Liver (tissue), 9 donors: ENCODE measurements around the gene CHRNE. TPM values are rescaled to one million over a fixed set of nuclear protein-coding genes. Genes with fewer than 3 reads are reported as not detected.
"Not testable (repeated sequence)": the region's sequence is repeated elsewhere in the genome, so short reads cannot be mapped to it uniquely, and the experiment has no call there.

Experiments used
- DNase-seq: peaks from one replicate; pipeline ENCODE4 v3.0.0-alpha.2; 2017; ENCODE audit warnings: low spot score
- H3K27ac ChIP-seq, 2 donors: one replicate each; pipeline ENCODE4 v1.7.0; 2013; ENCODE audit warnings: inconsistent platforms in 2 of 2, low read length in 2 of 2, control low read depth in 1 of 2, low read depth in 1 of 2, mild to moderate bottlenecking in 1 of 2
- H3K27me3 ChIP-seq, 4 donors: one replicate each; pipeline versions ENCODE4 v1.6.1 to v1.7.0; 2013; ENCODE audit warnings: low read length in 3 of 4, inconsistent platforms in 1 of 4, mild to moderate bottlenecking in 1 of 4, moderate library complexity in 1 of 4; ENCODE audit not compliant: control insufficient read depth in 4 of 4, insufficient read depth in 4 of 4
- H3K36me3 ChIP-seq, 4 donors: one replicate each; pipeline versions ENCODE4 v1.6.1 to v1.7.0; 2013; ENCODE audit warnings: low read length in 3 of 4, mild to moderate bottlenecking in 3 of 4, low read depth in 1 of 4, moderate library complexity in 1 of 4; ENCODE audit not compliant: control insufficient read depth in 4 of 4, insufficient read depth in 3 of 4
- H3K4me1 ChIP-seq, 4 donors: one replicate each; pipeline versions ENCODE4 v1.6.1 to v1.7.0; 2013; ENCODE audit warnings: low read length in 3 of 4, mild to moderate bottlenecking in 3 of 4, moderate library complexity in 1 of 4; ENCODE audit not compliant: control insufficient read depth in 4 of 4, insufficient read depth in 4 of 4
- H3K4me3 ChIP-seq, 3 donors: one replicate each; pipeline versions ENCODE4 v1.6.1 to v1.7.0; 2013; ENCODE audit warnings: low read length in 3 of 3, control low read depth in 1 of 3, low read depth in 1 of 3, mild to moderate bottlenecking in 1 of 3
- H3K9ac ChIP-seq, 2 donors: one replicate each; pipeline ENCODE4 v1.7.0; 2013; ENCODE audit warnings: low read length in 2 of 2, mild to moderate bottlenecking in 2 of 2, moderate library complexity in 2 of 2, control low read depth in 1 of 2, low read depth in 1 of 2
- H3K9me3 ChIP-seq, 4 donors: one replicate each; pipeline versions ENCODE4 v1.6.1 to v1.7.0; 2013; ENCODE audit warnings: low read length in 3 of 4; ENCODE audit not compliant: control insufficient read depth in 4 of 4
- ATF3 ChIP-seq: IDR thresholded peaks from 2 replicates; pipeline ENCODE4 v1.6.1; 2016; ENCODE audit warnings: antibody characterized with exemption
- CTCF ChIP-seq: fragments of 150-350 bp; IDR thresholded peaks from 2 replicates; pipeline ENCODE4 v1.5.1; 2017; ENCODE audit warnings: improper control_type of control experiment, low read depth, low read length; ENCODE audit not compliant: missing input control
- EGR1 ChIP-seq, 2 donors: IDR thresholded peaks; 2 replicates each; pipeline ENCODE4 v1.6.1; 2016 to 2018; ENCODE audit warnings: antibody characterized with exemption in 2 of 2, low read depth in 2 of 2
- FOXA1 ChIP-seq: IDR thresholded peaks from 2 replicates; pipeline ENCODE4 v1.6.1; 2016; ENCODE audit warnings: antibody characterized with exemption
- FOXA2 ChIP-seq: IDR thresholded peaks from 2 replicates; pipeline ENCODE4 v1.6.1; 2016; ENCODE audit warnings: antibody characterized with exemption
- GABPA ChIP-seq, 2 donors: IDR thresholded peaks in 1 of 2; conservative IDR thresholded peaks in 1 of 2; 2 replicates each; pipeline ENCODE4 v1.6.1; 2016; ENCODE audit warnings: antibody characterized with exemption in 2 of 2, mild to moderate bottlenecking in 1 of 2, moderate library complexity in 1 of 2
- HNF4G ChIP-seq: IDR thresholded peaks from 2 replicates; pipeline ENCODE4 v1.6.1; 2016; ENCODE audit warnings: antibody characterized with exemption
- NR2F2 ChIP-seq: IDR thresholded peaks from 2 replicates; pipeline ENCODE4 v1.6.1; 2016; ENCODE audit warnings: antibody characterized with exemption
- RAD21 ChIP-seq, 2 donors: IDR thresholded peaks; 2 replicates each; pipeline ENCODE4 v1.6.1; 2016; ENCODE audit warnings: antibody characterized with exemption in 2 of 2, mild to moderate bottlenecking in 2 of 2
- RXRA ChIP-seq, 2 donors: IDR thresholded peaks; 2 replicates each; pipeline ENCODE4 v1.6.1; 2017 to 2018; ENCODE audit warnings: antibody characterized with exemption in 2 of 2, mild to moderate bottlenecking in 1 of 2
- SP1 ChIP-seq: IDR thresholded peaks from 2 replicates; pipeline ENCODE4 v1.6.1; 2018; ENCODE audit warnings: antibody characterized with exemption, mild to moderate bottlenecking
- YY1 ChIP-seq: IDR thresholded peaks from 2 replicates; pipeline ENCODE4 v1.6.1; 2016; ENCODE audit warnings: antibody characterized with exemption, mild to moderate bottlenecking
- WGBS: extraction: QIAGEN DNeasy Blood & Tissue Kit; methylation state at CpG from one replicate; pipeline ENCODE4 v1.1.7; 2013; 5-methylcytosine and 5-hydroxymethylcytosine counted together
- polyA plus RNA-seq, 2 donors: library from polyadenylated mRNA; stranded (reverse) in 1 of 2; unstranded in 1 of 2; fragments of 200-250 nt in 1 of 2; fragments of >200 nt in 1 of 2; fragmentation: Nextera tagmentation in 1 of 2; extraction: Ambion mirVana in 1 of 2; gene quantifications; one replicate each; pipeline versions ENCODE4 v1.2.1 to v1.2.3, GENCODE V29; 2013 to 2015
- total RNA-seq, 2 donors: library from RNA; depleted of rRNA; stranded (reverse); fragments of >200 nt; gene quantifications; one replicate each; pipeline ENCODE4 v1.2.3, GENCODE V29; 2014
- TF ChIP-seq, protein P1 (sequence below): IDR thresholded peaks from 2 replicates; pipeline ENCODE4 v1.6.1; 2016; ENCODE audit warnings: antibody characterized with exemption
- donor health status: healthy.
- donor health status: healthy.
- donor health status: healthy.
- donor health status: healthy.
- donor health status: healthy.

The CHRNE gene
- total and polyA plus RNA-seq, 4 donors, result 0.19 to 3.1 (median 0.65) TPM

DNA sequence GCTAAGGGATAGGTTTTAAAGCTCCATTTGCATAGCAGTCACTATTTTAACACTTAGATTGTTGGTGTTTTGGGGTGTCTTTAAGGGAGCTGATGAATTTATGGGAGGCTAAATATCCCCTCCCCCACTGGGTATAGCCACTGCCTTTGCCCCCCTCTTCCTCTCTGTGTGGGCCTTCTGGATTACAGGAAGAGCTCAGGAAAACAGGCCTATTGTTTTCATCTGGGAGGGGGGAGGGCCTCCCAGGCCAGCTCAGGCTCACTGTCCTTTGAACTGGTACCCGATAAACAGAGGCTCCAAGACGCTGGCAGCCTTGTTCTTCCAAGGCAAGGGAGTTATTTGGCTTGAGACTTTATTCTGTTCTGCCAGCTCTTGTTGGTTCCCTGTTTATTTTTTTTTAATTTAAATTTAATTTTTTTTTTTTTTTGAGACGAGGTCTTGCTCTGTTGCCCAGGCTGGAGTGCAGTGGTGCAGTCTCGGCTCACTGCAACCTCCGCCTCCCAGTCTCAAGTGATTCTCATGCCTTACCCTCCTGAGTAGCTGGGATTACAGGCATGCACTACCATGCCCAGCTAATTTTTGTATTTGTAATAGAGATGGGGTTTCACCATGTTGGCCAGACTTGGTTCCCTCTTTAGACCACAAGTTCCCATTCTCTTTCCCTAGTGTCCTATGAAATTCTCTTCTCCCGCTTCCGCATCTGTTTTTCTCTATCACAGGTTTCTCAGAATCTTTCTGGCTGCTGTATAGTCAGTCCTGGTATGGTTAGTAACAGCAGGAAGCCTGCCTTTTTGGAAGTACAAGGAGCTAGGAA, 44.6 kb downstream of the CHRNE start:
- H3K9me3 ChIP-seq, result no peaks in the 10 kb centered on the region
- TF ChIP-seq HNF4G (no peak), SP1 (no peak), ATF3 (no peak), NR2F2 (peak; percentile 50), FOXA2 (no peak), RAD21 (IDR thresholded peaks at IDR 0.05) (peak in 1 of 2 donors; percentile 8)
- TF ChIP-seq, protein P1, sequence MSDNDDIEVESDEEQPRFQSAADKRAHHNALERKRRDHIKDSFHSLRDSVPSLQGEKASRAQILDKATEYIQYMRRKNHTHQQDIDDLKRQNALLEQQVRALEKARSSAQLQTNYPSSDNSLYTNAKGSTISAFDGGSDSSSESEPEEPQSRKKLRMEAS, result no peak
- H3K27me3 ChIP-seq, result no peaks in the 10 kb centered on the region
- H3K9ac ChIP-seq, result no peak overlapping the region
- H3K36me3 ChIP-seq, result peaks cover 0 to 3% (median 1%) of the 10 kb centered on the region in 4 donors
- H3K27ac ChIP-seq, result peak overlapping the region in 1 of 2 donors; percentile 51
- WGBS, result 78% methylated on average over 7 of the region's 7 CpGs
- H3K4me3 ChIP-seq, result no peak overlapping the region
- DNase-seq, result no peak
- no peaks in the 10 kb centered on the region for H3K4me1 ChIP-seq

DNA sequence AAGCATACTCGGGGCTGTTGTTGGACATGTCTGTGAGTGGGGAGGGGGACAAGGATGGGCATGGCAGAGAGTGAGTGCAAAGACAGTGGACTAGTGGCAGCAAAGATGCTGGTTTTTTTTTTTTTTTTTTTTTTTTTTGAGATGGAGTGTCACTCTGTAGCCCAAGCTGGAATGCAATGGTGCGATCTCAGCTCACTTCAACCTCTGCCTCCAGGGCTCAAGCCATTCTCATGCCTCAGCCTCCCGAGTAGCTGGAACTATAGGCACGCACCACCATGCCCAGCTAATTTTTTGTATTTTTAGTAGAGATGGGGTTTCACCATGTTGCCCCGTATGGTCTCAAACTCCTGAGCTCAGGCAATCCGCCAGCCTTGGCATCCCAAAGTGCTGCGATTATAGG, 45.6 kb downstream of the CHRNE start:
- not testable (repeated sequence) for DNase-seq, H3K9me3 ChIP-seq, H3K4me3 ChIP-seq, H3K4me1 ChIP-seq, H3K9ac ChIP-seq, H3K27me3 ChIP-seq, H3K36me3 ChIP-seq
- peak overlapping the region in 1 of 2 donors; percentile 44 for H3K27ac ChIP-seq
- WGBS, result 92% methylated on average over 7 of the region's 7 CpGs

GRCh38 chr17:4856937-4857314, 46.0 kb downstream of the CHRNE start:
- Histone ChIP-seq H3K4me1 (no peaks in the 10 kb centered on the region), H3K4me3 (no peak overlapping the region), H3K36me3 (peaks cover 0 to 3% (median 1%) of the 10 kb centered on the region in 4 donors), H3K9ac (no peak overlapping the region), H3K9me3 (no peaks in the 10 kb centered on the region), H3K27ac (no peak overlapping the region), H3K27me3 (no peaks in the 10 kb centered on the region)
- 95% methylated on average over 7 of the region's 7 CpGs for WGBS
- TF ChIP-seq HNF4G (no peak), CTCF (no peak), GABPA (IDR thresholded peaks at IDR 0.05 in 1 of 2, conservative IDR thresholded peaks at IDR 0.05 in 1 of 2) (no peak), FOXA1 (no peak), YY1 (no peak), RXRA (IDR thresholded peaks at IDR 0.05) (no peak), RAD21 (IDR thresholded peaks at IDR 0.05) (no peak), FOXA2 (no peak), EGR1 (IDR thresholded peaks at IDR 0.05; ENCODE audit: low read depth in 2 of 2) (no peak), SP1 (no peak)
- TF ChIP-seq, protein P1, result no peak
- no peak for DNase-seq
